ENCODE measurements around the gene CISD2. TPM values are rescaled to one million over a fixed set of nuclear protein-coding genes. Genes with fewer than 3 reads are reported as not detected.
"Not testable (repeated sequence)": the region's sequence is repeated elsewhere in the genome, so short reads cannot be mapped to it uniquely, and the experiment has no call there.

Gene CISD2
- 10 to 100 TPM in 11 of 12 donors, not detected in 1; 21.7 to 44.5 (median 27.3) TPM for polyA plus RNA-seq (ENCODE audit: insufficient read length in 12 of 12)
- long read RNA-seq, donor 1, full-length matches to known transcripts: 67 of 67 reads
- long read RNA-seq, donor 1, partial matches to known transcripts: 0 of 67 reads
- long read RNA-seq, donor 1, other reads (novel, unspliced or antisense): 0 of 67 reads
- long read RNA-seq, donor 2, full-length matches to known transcripts: 38 of 38 reads
- long read RNA-seq, donor 2, partial matches to known transcripts: 0 of 38 reads
- long read RNA-seq, donor 2, other reads (novel, unspliced or antisense): 0 of 38 reads
- long read RNA-seq, donor 3, full-length matches to known transcripts: 10 of 10 reads
- long read RNA-seq, donor 3, partial matches to known transcripts: 0 of 10 reads
- long read RNA-seq, donor 3, other reads (novel, unspliced or antisense): 0 of 10 reads
- long read RNA-seq, donor 4, full-length matches to known transcripts: 12 of 12 reads
- long read RNA-seq, donor 4, partial matches to known transcripts: 0 of 12 reads
- long read RNA-seq, donor 4, other reads (novel, unspliced or antisense): 0 of 12 reads
- long read RNA-seq, donor 5, full-length matches to known transcripts: 26 of 26 reads
- long read RNA-seq, donor 5, partial matches to known transcripts: 0 of 26 reads
- long read RNA-seq, donor 5, other reads (novel, unspliced or antisense): 0 of 26 reads
- long read RNA-seq, donor 6, full-length matches to known transcripts: 13 of 13 reads
- long read RNA-seq, donor 6, partial matches to known transcripts: 0 of 13 reads
- long read RNA-seq, donor 6, other reads (novel, unspliced or antisense): 0 of 13 reads
- long read RNA-seq, donor 7, full-length matches to known transcripts: 12 of 18 reads
- long read RNA-seq, donor 7, partial matches to known transcripts: 6 of 18 reads
- long read RNA-seq, donor 7, other reads (novel, unspliced or antisense): 0 of 18 reads
- long read RNA-seq, donor 8, full-length matches to known transcripts: 26 of 26 reads
- long read RNA-seq, donor 8, partial matches to known transcripts: 0 of 26 reads
- long read RNA-seq, donor 8, other reads (novel, unspliced or antisense): 0 of 26 reads
- long read RNA-seq, donor 9, full-length matches to known transcripts: 11 of 11 reads
- long read RNA-seq, donor 9, partial matches to known transcripts: 0 of 11 reads
- long read RNA-seq, donor 9, other reads (novel, unspliced or antisense): 0 of 11 reads
- long read RNA-seq, donor 10, full-length matches to known transcripts: 25 of 25 reads
- long read RNA-seq, donor 10, partial matches to known transcripts: 0 of 25 reads
- long read RNA-seq, donor 10, other reads (novel, unspliced or antisense): 0 of 25 reads
- long read RNA-seq, donor 11, full-length matches to known transcripts: 43 of 43 reads
- long read RNA-seq, donor 11, partial matches to known transcripts: 0 of 43 reads
- long read RNA-seq, donor 11, other reads (novel, unspliced or antisense): 0 of 43 reads

GRCh38 chr4:102868781-102869568, at the start of gene CISD2:
CISD2 (plus strand) TSS chr4:102868992; CDS start chr4:102869085, 93 bp downstream.
- DNase-seq: peak; percentile 93

GRCh38 chr4:102819100-102819499, 49.7 kb upstream of the CISD2 start:
- not testable (repeated sequence) for DNase-seq

GRCh38 chr4:102819588-102820365, 49.0 kb upstream of the CISD2 start:
- DNase-seq: no peak

GRCh38 chr4:102823464-102823863, 45.3 kb upstream of the CISD2 start:
- DNase-seq: no peak

GRCh38 chr4:102823897-102824296, 44.9 kb upstream of the CISD2 start:
- no peak for DNase-seq

GRCh38 chr4:102824398-102824797, 44.4 kb upstream of the CISD2 start:
- DNase-seq: no peak

DNA sequence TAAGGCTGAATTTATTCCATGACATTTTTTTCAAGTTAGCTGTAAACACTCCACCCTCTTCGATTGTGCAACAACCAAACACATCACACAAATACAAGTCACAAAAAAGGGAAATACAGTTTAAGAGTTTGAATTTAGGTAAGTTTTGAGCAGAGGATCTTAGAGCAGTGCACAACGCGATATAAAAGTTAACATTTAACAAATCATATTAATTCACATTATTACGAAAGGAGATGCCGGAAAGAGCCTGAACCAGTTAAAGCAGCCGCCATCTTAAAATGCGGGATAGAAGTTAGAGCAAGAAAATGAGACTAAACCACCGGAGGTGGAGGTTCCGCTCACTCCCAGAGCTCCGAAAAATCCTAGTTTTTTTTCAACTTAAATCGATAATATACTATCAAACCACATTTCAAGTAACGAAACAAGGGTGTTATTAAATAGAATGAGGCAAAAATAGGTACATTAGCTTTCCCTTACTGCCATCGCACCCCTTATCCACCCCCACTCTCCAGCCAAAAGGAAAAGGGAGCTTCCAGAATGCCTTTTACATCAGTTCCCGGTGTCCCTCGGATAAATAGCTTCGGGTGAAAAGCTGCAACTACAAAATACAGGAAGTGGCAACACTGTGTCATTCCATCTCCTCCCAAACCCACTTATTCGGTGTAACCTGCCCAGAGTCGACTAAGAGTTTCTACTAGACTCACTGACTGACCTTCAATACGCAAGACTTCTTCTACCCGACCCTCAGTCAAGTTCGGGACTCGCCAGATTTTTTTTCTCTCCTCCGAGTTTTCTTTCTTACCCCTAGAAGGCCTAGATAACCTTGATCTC, 43.3 kb upstream of the CISD2 start:
- peak; percentile 69 for DNase-seq

- DNase-seq: peak; percentile 7
These were observed 42.5 kb upstream of the CISD2 start for GRCh38 chr4:102826105-102826889.

GRCh38 chr4:102826890-102827673, 41.7 kb upstream of the CISD2 start, which contains the start of gene UBE2D3:
UBE2D3 (minus strand) TSS chr4:102827551; CDS start chr4:102826508, 1,043 bp downstream.
- DNase-seq: peak; percentile 97

GRCh38 chr4:102827674-102828496, 40.9 kb upstream of the CISD2 start:
- peak; percentile 100 for DNase-seq

DNA sequence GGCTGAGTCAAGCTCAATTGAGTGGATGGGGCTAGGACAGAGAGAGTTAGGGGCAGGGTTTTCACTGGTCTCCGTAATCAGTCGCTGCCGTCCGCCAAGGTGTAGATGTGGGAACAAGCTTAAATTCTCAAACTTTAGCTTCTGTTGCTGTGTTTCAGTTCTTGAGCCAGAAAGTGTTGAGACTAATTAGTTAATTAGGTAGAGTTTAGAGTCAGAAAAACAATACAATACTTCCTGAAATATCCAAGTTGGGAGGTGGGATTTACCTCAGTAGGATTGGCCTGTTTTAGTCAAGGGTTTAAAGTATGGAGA, 40.3 kb upstream of the CISD2 start:
- no peak for DNase-seq

- DNase-seq: no peak
These were observed 39.0 kb upstream of the CISD2 start for GRCh38 chr4:102829803-102830202.

GRCh38 chr4:102832105-102832504, 36.7 kb upstream of the CISD2 start:
- DNase-seq: no peak

- DNase-seq: no peak
These were observed 36.1 kb upstream of the CISD2 start for GRCh38 chr4:102832667-102833066.

GRCh38 chr4:102836596-102836995, 32.2 kb upstream of the CISD2 start:
- no peak for DNase-seq

GRCh38 chr4:102842367-102842766, 26.4 kb upstream of the CISD2 start:
- DNase-seq: no peak
